22Rv1 (cell line): ENCODE data around the gene GAB2.

Source experiments
- CTCF ChIP-seq: fragments of 450-650 bp; IDR thresholded peaks from 2 replicates; pipeline ENCODE4 v1.5.1; 2017; ENCODE audit warnings: mild to moderate bottlenecking
- ZFX ChIP-seq: fragments of 450-650 bp; IDR thresholded peaks from 2 replicates; pipeline ENCODE4 v1.6.1; 2017; ENCODE audit warnings: antibody characterized with exemption, borderline replicate concordance

GRCh38 chr11:78332174-78332866 is 85.3 kb downstream of the GAB2 start:
- no peak for TF ChIP-seq CTCF
- no peak for TF ChIP-seq ZFX
